Smooth muscle cell (in vitro differentiated cells): ENCODE results near the gene TTYH1. TPM values are rescaled to one million over a fixed set of nuclear protein-coding genes. Genes with fewer than 3 reads are reported as not detected.

Experiments used
- DNase-seq: peaks from one replicate; lab custom pipeline; 2025; ENCODE audit not compliant: unreplicated experiment; lab: John Stamatoyannopoulos, UW
- H2AFZ ChIP-seq: fragments of 200-600 bp; sonication (generic); 2 replicates; pipeline ENCODE4 v1.6.0; 2016; ENCODE audit warnings: antibody characterized with exemption, low read depth, mild to moderate bottlenecking
- H3F3A ChIP-seq: fragments of 200-600 bp; sonication (generic); 2 replicates; pipeline ENCODE4 v1.6.0; 2017; ENCODE audit warnings: antibody characterized with exemption, low read depth
- H3K27ac ChIP-seq: fragments of 200-600 bp; sonication (generic); 2 replicates; pipeline ENCODE4 v1.5.1; 2016; ENCODE audit warnings: low read depth, mild to moderate bottlenecking
- H3K27me3 ChIP-seq: fragments of 200-600 bp; sonication (generic); 2 replicates; pipeline ENCODE4 v1.6.1; 2016; ENCODE audit warnings: low read depth, mild to moderate bottlenecking
- H3K36me3 ChIP-seq: fragments of 200-600 bp; sonication (generic); 2 replicates; pipeline ENCODE4 v1.5.1; 2016; ENCODE audit warnings: low read depth
- H3K4me1 ChIP-seq: fragments of 200-600 bp; sonication (generic); 2 replicates; pipeline ENCODE4 v1.5.1; 2016; ENCODE audit warnings: low read depth
- H3K4me2 ChIP-seq: fragments of 200-600 bp; sonication (generic); 2 replicates; pipeline ENCODE4 v1.6.0; 2016; ENCODE audit warnings: mild to moderate bottlenecking
- H3K4me3 ChIP-seq: fragments of 200-600 bp; sonication (generic); 2 replicates; pipeline ENCODE4 v1.5.1; 2016; ENCODE audit warnings: mild to moderate bottlenecking
- H3K79me2 ChIP-seq: fragments of 200-600 bp; sonication (generic); 2 replicates; pipeline ENCODE4 v1.6.0; 2016; ENCODE audit warnings: low read depth, mild to moderate bottlenecking
- H3K9ac ChIP-seq: fragments of 200-600 bp; sonication (generic); 2 replicates; pipeline ENCODE4 v1.6.0; 2016; ENCODE audit warnings: low read depth
- H3K9me3 ChIP-seq: fragments of 200-600 bp; sonication (generic); replicated peaks from 2 replicates; pipeline ENCODE4 v1.5.1; 2016; ENCODE audit warnings: low read depth
- H4K20me1 ChIP-seq: fragments of 200-600 bp; sonication (generic); 2 replicates; pipeline ENCODE4 v1.6.0; 2016; ENCODE audit warnings: low read depth
- WGBS: methylation state at CpG from one replicate; pipeline ENCODE4 v1.1.7; 2016; ENCODE audit warnings: low lambda C conversion rate; 5-methylcytosine and 5-hydroxymethylcytosine counted together
- polyA plus RNA-seq: library from polyadenylated mRNA; unstranded; fragments of >200 nt; fragmentation: Nextera tagmentation; extraction: Ambion mirVana; gene quantifications from 2 replicates; pipeline ENCODE4 v1.2.1, GENCODE V29; 2016
- total RNA-seq: library from RNA; depleted of rRNA; stranded (reverse); fragments of >200 nt; gene quantifications from 2 replicates; pipeline ENCODE4 v1.2.3, GENCODE V29; 2014
- TF ChIP-seq, protein P1 (sequence below): fragments of 200-600 bp; sonication (generic); IDR thresholded peaks from 2 replicates; pipeline ENCODE4 v1.5.1; 2017; ENCODE audit warnings: borderline replicate concordance, mild to moderate bottlenecking, antibody characterized with exemption; ENCODE audit not compliant: insufficient read depth, poor library complexity, severe bottlenecking

The TTYH1 gene
- total and polyA plus RNA-seq, 2 experiments from 2014 or later: 0.40 to 0.65 TPM

DNA sequence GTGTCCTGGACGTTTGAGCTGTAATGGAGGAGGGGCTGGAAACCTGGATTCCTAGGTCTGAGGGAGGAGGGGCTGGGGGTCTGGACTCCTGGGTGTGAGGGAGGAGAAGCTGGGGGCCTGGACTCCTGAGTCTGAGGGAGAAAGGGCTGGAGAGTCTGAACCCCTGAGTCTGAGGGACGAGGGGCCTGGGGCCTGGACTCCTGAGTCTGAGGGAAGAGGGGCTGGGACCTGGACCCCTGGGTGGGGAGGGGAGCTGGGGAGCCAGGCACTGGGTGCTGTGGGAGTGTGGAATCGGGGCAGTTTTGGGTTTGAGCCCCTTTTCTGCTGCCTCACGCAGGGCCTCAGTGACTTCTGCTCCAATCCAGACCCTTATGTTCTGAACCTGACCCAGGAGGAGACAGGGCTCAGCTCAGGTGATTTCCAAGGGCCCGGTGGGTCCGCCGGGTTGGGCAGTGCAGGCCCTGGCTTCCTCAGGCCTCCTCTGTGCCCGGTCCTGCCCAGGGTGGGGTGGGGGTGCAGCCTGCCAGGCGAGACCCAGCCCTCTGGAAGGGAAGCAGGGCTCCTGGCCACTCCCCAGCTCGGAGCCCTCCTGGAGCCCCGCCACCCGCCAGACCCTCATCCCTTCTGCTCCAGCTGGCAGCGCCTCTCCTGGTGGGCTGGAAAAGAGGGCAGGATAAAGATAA is 14.4 kb downstream of the TTYH1 start:
- Histone ChIP-seq H3K27ac (no peak overlapping the region), H3F3A (no peaks in the 10 kb centered on the region), H3K4me2 (peak overlapping the region; percentile 81), H3K9ac (no peak overlapping the region), H3K36me3 (no peaks in the 10 kb centered on the region), H3K4me3 (no peak overlapping the region), H3K9me3 (no peaks in the 10 kb centered on the region), H3K79me2 (no peaks in the 10 kb centered on the region), H3K4me1 (peaks cover 16% of the 10 kb centered on the region), H2AFZ (no peak overlapping the region), H3K27me3 (no peaks in the 10 kb centered on the region), H4K20me1 (peaks cover 4% of the 10 kb centered on the region)
- no peak for DNase-seq
- TF ChIP-seq, protein P1, sequence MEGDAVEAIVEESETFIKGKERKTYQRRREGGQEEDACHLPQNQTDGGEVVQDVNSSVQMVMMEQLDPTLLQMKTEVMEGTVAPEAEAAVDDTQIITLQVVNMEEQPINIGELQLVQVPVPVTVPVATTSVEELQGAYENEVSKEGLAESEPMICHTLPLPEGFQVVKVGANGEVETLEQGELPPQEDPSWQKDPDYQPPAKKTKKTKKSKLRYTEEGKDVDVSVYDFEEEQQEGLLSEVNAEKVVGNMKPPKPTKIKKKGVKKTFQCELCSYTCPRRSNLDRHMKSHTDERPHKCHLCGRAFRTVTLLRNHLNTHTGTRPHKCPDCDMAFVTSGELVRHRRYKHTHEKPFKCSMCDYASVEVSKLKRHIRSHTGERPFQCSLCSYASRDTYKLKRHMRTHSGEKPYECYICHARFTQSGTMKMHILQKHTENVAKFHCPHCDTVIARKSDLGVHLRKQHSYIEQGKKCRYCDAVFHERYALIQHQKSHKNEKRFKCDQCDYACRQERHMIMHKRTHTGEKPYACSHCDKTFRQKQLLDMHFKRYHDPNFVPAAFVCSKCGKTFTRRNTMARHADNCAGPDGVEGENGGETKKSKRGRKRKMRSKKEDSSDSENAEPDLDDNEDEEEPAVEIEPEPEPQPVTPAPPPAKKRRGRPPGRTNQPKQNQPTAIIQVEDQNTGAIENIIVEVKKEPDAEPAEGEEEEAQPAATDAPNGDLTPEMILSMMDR: no peak
- WGBS: 69% methylated on average over 12 of the region's 13 CpGs

DNA sequence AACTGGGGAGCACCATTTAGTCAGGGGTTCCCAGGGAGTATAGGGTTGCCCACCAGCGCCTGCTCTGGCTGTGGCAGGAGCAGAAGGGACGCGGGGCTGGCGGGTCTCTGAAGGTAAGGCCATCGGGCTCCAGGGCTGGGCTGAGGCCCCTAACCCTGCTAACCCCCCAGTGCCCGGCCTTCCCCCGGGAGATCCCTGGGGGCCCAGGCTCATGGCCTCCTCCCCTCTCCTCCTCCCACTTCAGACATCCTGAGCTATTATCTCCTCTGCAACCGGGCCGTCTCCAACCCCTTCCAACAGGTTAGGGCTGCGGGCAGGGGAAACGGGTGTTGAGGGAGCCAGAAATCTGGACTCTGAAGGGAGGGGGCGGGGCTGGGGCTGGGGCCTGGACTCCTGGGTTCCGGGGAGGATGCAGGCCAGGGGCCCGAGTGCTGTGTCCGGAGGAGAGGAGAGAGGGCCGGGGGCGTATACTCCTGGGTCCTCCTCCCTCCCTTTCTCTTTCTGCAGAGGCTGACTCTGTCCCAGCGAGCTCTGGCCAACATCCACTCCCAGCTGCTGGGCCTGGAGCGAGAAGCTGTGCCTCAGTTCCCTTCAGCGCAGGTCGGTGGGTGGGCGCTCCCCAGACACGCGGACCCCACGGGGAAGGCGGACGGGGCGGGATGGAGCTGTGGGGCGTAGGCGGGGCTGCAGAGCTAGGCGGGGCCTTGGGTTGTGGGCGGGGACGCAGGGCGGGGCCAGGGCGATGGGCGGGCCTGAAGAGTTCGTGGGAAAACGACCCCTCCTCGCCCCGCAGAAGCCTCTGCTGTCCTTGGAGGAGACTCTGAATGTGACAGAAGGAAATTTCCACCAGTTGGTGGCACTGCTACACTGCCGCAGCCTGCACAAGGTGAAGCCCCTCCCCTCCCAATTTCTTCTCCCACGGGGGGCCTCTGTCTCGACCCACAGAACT is 15.3 kb downstream of the TTYH1 start:
- peak; percentile 16 for DNase-seq
- TF ChIP-seq, protein P1: no peak
- peaks cover 10% of the 10 kb centered on the region for H4K20me1 ChIP-seq
- H3K4me3 ChIP-seq: peak overlapping the region; percentile 43
- H3K9ac ChIP-seq: no peak overlapping the region
- peaks cover 16% of the 10 kb centered on the region for H3K4me1 ChIP-seq
- H3K9me3 ChIP-seq: no peaks in the 10 kb centered on the region
- H3K79me2 ChIP-seq: no peaks in the 10 kb centered on the region
- no peaks in the 10 kb centered on the region for H3K36me3 ChIP-seq
- H2AFZ ChIP-seq: no peak overlapping the region
- no peak overlapping the region for H3K27ac ChIP-seq
- WGBS: 14% methylated on average over 24 of the region's 43 CpGs
- H3K4me2 ChIP-seq: peak overlapping the region; percentile 81
- H3K27me3 ChIP-seq: no peaks in the 10 kb centered on the region
- no peaks in the 10 kb centered on the region for H3F3A ChIP-seq

DNA sequence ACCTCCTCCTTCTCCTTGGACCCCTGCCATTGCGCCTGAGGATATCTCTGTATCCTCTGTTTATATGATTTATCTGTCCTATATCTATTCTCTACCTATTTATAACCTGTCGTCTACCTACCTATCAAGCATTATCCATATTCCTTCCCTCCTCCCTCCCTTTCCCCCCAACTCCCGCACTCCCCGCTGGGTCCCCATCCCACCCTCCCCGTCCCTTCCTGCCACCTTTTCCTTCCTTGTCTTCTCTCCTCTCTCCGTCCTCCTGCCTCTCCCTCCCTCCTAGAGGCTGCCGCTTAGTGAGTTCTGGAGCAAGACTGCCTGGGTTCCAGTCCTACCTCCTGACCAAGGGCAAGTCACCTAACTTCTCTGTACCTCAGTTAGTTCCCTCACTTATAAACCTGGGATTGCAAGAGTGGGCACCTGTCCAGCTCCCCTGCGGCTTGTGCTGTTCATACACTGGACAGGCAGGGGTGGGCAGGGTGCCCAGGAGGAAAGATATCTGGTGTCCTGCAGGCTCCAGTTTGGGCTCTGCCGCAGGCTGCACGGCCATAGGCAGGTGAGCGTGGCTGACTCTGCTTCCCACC is 16.1 kb downstream of the TTYH1 start:
- Histone ChIP-seq H4K20me1 (peaks cover 17% of the 10 kb centered on the region), H3K27me3 (no peaks in the 10 kb centered on the region), H3K4me1 (peaks cover 19% of the 10 kb centered on the region), H3K4me2 (peak overlapping the region; percentile 81), H3K27ac (no peak overlapping the region), H3K9me3 (no peaks in the 10 kb centered on the region), H3K79me2 (no peaks in the 10 kb centered on the region), H2AFZ (no peak overlapping the region), H3F3A (no peaks in the 10 kb centered on the region), H3K9ac (no peak overlapping the region), H3K36me3 (no peaks in the 10 kb centered on the region), H3K4me3 (peak overlapping the region; percentile 43)
- TF ChIP-seq, protein P1: no peak
- no peak for DNase-seq
- WGBS: 89% methylated on average over 6 of the region's 11 CpGs
